Ovary (tissue), 3 donors: ENCODE data around the gene GET4.

ENCODE experiments used
- CTCF ChIP-seq, 3 donors: fragments of 450-650 bp in 2 of 3; fragments of 200-600 bp in 1 of 3; IDR thresholded peaks; one replicate each; pipeline versions ENCODE4 v1.5.1 to v1.8.0; 2016 to 2022; ENCODE audit warnings: antibody characterized with exemption in 3 of 3, mild to moderate bottlenecking in 1 of 3
- EP300 ChIP-seq: sonication (generic); formaldehyde crosslinking; IDR thresholded peaks from one replicate; pipeline ENCODE4 v1.6.1; 2017; ENCODE audit warnings: antibody characterized with exemption
- POLR2A ChIP-seq: fragments of 450-650 bp; IDR thresholded peaks from one replicate; pipeline ENCODE4 v1.6.1; 2017; ENCODE audit warnings: antibody characterized with exemption, mild to moderate bottlenecking, moderate library complexity
- donor health status: DM: no; HTN: no; CAD: no.

GRCh38 chr7:889025-889390 lies 12.7 kb downstream of the GET4 start:
- TF ChIP-seq CTCF (IDR thresholded peaks at IDR 0.05) (no peak), POLR2A (no peak), EP300 (no peak)
